ENCODE data around the gene GDNF. TPM values are rescaled to one million over a fixed set of nuclear protein-coding genes. Genes with fewer than 3 reads are reported as not detected.
A peak's percentile ranks its signal among the peaks of the same experiment; 100 is the strongest.

Gene GDNF
- total RNA-seq, 1 experiment from 2014 or later, result not detected

DNA sequence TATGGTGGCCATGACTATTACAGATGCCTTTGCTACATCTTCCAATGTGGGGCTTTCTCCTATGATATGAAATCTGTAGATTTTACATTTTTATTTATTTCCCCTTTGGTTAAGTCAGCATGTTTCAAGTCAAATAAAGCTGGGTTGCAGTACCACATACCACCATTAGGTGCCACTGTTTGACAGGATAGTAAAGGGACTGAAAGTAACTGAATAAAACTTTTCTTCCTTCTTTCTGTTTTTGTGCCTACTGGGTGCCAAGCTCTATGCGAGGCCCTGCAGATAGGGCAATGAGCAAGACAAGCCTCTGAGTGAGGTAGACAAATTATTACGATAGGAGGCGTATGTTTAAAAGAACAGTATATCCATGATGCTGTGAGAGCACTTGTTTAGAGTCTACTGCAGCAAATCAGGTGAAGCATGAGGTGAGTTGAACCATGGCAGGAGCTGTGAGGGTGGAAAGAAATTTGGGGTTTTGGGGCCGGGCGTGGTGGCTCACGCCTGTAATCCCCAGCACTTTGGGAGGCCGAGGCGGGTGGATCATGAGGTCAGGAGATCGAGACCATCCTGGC, 64.8 kb downstream of the GDNF start:
- intact Hi-C loops (cut with micrococcal nuclease; ENCODE audit: unreplicated experiment) (loop anchor here (10.0 kb wide), 1 partner anchor 410 kb away; no protein-coding TSS in a partner anchor), in situ Hi-C loops (cut with HindIII; ENCODE audit: low pct_unique_long_range_greater_than_20kb, low sequenced_read_pairs) (no loop called here)
- Histone ChIP-seq H3K36me3 (ENCODE audit: control insufficient read depth, insufficient read depth, low read length) (no peaks in the 10 kb centered on the region), H3K4me3 (ENCODE audit: low read depth in 2 of 2, low read length in 2 of 2) (no peak overlapping the region), H3K27me3 (ENCODE audit: control insufficient read depth, insufficient read depth, low read length) (no peaks in the 10 kb centered on the region), H3K27ac (ENCODE audit: low read length) (no peak overlapping the region), H3K4me1 (ENCODE audit: control insufficient read depth, insufficient read depth, low read length) (no peaks in the 10 kb centered on the region), H3K9me3 (ENCODE audit: control insufficient read depth, insufficient read depth, low read depth, low read length) (no peaks in the 10 kb centered on the region)
- CTCF ChIA-PET, result no interaction called here
- no peak for TF ChIP-seq TCF7L2 (IDR thresholded peaks at IDR 0.05; ENCODE audit: low read depth, low read length)
- TF ChIP-seq, protein P1, sequence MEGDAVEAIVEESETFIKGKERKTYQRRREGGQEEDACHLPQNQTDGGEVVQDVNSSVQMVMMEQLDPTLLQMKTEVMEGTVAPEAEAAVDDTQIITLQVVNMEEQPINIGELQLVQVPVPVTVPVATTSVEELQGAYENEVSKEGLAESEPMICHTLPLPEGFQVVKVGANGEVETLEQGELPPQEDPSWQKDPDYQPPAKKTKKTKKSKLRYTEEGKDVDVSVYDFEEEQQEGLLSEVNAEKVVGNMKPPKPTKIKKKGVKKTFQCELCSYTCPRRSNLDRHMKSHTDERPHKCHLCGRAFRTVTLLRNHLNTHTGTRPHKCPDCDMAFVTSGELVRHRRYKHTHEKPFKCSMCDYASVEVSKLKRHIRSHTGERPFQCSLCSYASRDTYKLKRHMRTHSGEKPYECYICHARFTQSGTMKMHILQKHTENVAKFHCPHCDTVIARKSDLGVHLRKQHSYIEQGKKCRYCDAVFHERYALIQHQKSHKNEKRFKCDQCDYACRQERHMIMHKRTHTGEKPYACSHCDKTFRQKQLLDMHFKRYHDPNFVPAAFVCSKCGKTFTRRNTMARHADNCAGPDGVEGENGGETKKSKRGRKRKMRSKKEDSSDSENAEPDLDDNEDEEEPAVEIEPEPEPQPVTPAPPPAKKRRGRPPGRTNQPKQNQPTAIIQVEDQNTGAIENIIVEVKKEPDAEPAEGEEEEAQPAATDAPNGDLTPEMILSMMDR (IDR thresholded peaks at IDR 0.05), result peak; percentile 78
- ATAC-seq, result no peak
- POLR2A ChIA-PET, result no interaction called here
- DNase-seq (ENCODE audit: low read depth, low spot score), result no peak
- no TSS peak for BruUV-seq (replicated peaks)

GRCh38 chr5:37773809-37774208, 66.0 kb downstream of the GDNF start:
- no peak for ATAC-seq
- Histone ChIP-seq H3K27ac (ENCODE audit: low read length) (no peak overlapping the region), H3K4me1 (ENCODE audit: control insufficient read depth, insufficient read depth, low read length) (no peaks in the 10 kb centered on the region), H3K9me3 (ENCODE audit: control insufficient read depth, insufficient read depth, low read depth, low read length) (no peaks in the 10 kb centered on the region), H3K4me3 (ENCODE audit: low read depth in 2 of 2, low read length in 2 of 2) (no peak overlapping the region), H3K36me3 (ENCODE audit: control insufficient read depth, insufficient read depth, low read length) (no peaks in the 10 kb centered on the region), H3K27me3 (ENCODE audit: control insufficient read depth, insufficient read depth, low read length) (no peaks in the 10 kb centered on the region)
- intact Hi-C loops (cut with micrococcal nuclease; ENCODE audit: unreplicated experiment) (loop anchor here (10.0 kb wide), 1 partner anchor 411 kb away; no protein-coding TSS in a partner anchor), in situ Hi-C loops (cut with HindIII; ENCODE audit: low pct_unique_long_range_greater_than_20kb, low sequenced_read_pairs) (no loop called here)
- TF ChIP-seq POLR2AphosphoS5 (IDR thresholded peaks at IDR 0.05; ENCODE audit: low read depth, low read length), result no peak
- TF ChIP-seq SIN3A (IDR thresholded peaks at IDR 0.05; ENCODE audit: borderline replicate concordance, insufficient read depth, low read depth, low read length), result no peak
- TF ChIP-seq, protein P2, sequence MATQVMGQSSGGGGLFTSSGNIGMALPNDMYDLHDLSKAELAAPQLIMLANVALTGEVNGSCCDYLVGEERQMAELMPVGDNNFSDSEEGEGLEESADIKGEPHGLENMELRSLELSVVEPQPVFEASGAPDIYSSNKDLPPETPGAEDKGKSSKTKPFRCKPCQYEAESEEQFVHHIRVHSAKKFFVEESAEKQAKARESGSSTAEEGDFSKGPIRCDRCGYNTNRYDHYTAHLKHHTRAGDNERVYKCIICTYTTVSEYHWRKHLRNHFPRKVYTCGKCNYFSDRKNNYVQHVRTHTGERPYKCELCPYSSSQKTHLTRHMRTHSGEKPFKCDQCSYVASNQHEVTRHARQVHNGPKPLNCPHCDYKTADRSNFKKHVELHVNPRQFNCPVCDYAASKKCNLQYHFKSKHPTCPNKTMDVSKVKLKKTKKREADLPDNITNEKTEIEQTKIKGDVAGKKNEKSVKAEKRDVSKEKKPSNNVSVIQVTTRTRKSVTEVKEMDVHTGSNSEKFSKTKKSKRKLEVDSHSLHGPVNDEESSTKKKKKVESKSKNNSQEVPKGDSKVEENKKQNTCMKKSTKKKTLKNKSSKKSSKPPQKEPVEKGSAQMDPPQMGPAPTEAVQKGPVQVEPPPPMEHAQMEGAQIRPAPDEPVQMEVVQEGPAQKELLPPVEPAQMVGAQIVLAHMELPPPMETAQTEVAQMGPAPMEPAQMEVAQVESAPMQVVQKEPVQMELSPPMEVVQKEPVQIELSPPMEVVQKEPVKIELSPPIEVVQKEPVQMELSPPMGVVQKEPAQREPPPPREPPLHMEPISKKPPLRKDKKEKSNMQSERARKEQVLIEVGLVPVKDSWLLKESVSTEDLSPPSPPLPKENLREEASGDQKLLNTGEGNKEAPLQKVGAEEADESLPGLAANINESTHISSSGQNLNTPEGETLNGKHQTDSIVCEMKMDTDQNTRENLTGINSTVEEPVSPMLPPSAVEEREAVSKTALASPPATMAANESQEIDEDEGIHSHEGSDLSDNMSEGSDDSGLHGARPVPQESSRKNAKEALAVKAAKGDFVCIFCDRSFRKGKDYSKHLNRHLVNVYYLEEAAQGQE (IDR thresholded peaks at IDR 0.05; ENCODE audit: insufficient read depth in 1 of 2, low read depth in 2 of 2, low read length in 1 of 2), result no peak
- no peak for TF ChIP-seq TCF7L2 (IDR thresholded peaks at IDR 0.05; ENCODE audit: low read depth, low read length)
- TF ChIP-seq, protein P1 (IDR thresholded peaks at IDR 0.05), result no peak
- CTCF ChIA-PET, result no interaction called here
- DNase-seq (ENCODE audit: low read depth, low spot score), result no peak
- POLR2A ChIA-PET, result no interaction called here
- BruUV-seq (replicated peaks), result no TSS peak

All from Panc1 (cell line).